ENCODE measurements around the gene CCDC120. TPM values are rescaled to one million over a fixed set of nuclear protein-coding genes. Genes with fewer than 3 reads are reported as not detected.

The CCDC120 gene
- total RNA-seq = 1 to 10 TPM; 5.1 to 7.6 TPM
- polyA plus RNA-seq = 1 to 10 TPM; 4.3 to 6.4 TPM
- long read RNA-seq, donor 1, transcript CCDC120-208 (1 exons, 2,953 nt) = major isoform, 7 of 10 reads
- long read RNA-seq, donor 1, partial matches to known transcripts = 1 of 10 reads
- long read RNA-seq, donor 1, other reads (novel, unspliced or antisense) = 1 of 10 reads
- long read RNA-seq, donor 2, partial matches to known transcripts = 0 of 2 reads
- long read RNA-seq, donor 2, other reads (novel, unspliced or antisense) = 1 of 2 reads

GRCh38 chrX:49058794-49059193 lies at the start of gene CCDC120:
Gene CCDC120, plus strand, starts transcription at chrX:49058999. Its CDS starts 3,043 bp downstream, at chrX:49062042.
- Histone ChIP-seq H3K4me3 (ENCODE audit: low read length in 2 of 2) (no peak within 1 kb of the TSS), H3K27me3 (ENCODE audit: control insufficient read depth in 1 of 2, insufficient read depth in 2 of 2, low read length in 1 of 2) (no peaks in the 10 kb centered on the region), H3K36me3 (ENCODE audit: control insufficient read depth in 1 of 2, insufficient read depth in 2 of 2, low read length in 1 of 2) (no peaks in the 10 kb centered on the region), H3K4me1 (ENCODE audit: control insufficient read depth in 1 of 2, insufficient read depth in 2 of 2, low read length in 2 of 2) (no peaks in the 10 kb centered on the region), H3K9me3 (ENCODE audit: control insufficient read depth, low read length) (no peaks in the 10 kb centered on the region), H3K27ac (ENCODE audit: low read depth in 1 of 2, low read length in 2 of 2) (no peak within 1 kb of the TSS)
- intact Hi-C loops (cut with DNase I) = no loop called here
- ATAC-seq (ENCODE audit: low FRiP score) (no peak), DNase-seq (no peak)
- 54 to 55% methylated on average over 5 of the region's 5 CpGs for WGBS, 2 donors

- Histone ChIP-seq H3K4me3 (ENCODE audit: low read length in 2 of 2) (no peak overlapping the region), H3K9me3 (ENCODE audit: control insufficient read depth, low read length) (no peaks in the 10 kb centered on the region), H3K36me3 (ENCODE audit: control insufficient read depth in 1 of 2, insufficient read depth in 2 of 2, low read length in 1 of 2) (no peaks in the 10 kb centered on the region), H3K4me1 (ENCODE audit: control insufficient read depth in 1 of 2, insufficient read depth in 2 of 2, low read length in 2 of 2) (no peaks in the 10 kb centered on the region), H3K27ac (ENCODE audit: low read depth in 1 of 2, low read length in 2 of 2) (no peak overlapping the region), H3K27me3 (ENCODE audit: control insufficient read depth in 1 of 2, insufficient read depth in 2 of 2, low read length in 1 of 2) (no peaks in the 10 kb centered on the region)
- 74 to 80% methylated on average over 2 of the region's 2 CpGs for WGBS, 2 donors
- ATAC-seq (ENCODE audit: low FRiP score) (no peak), DNase-seq (no peak)
- intact Hi-C loops (cut with DNase I) = no loop called here
These were observed 39.7 kb upstream of the CCDC120 start for GRCh38 chrX:49019050-49019449.

- Histone ChIP-seq H3K9me3 (ENCODE audit: control insufficient read depth, low read length) (no peaks in the 10 kb centered on the region), H3K36me3 (ENCODE audit: control insufficient read depth in 1 of 2, insufficient read depth in 2 of 2, low read length in 1 of 2) (no peaks in the 10 kb centered on the region), H3K4me3 (ENCODE audit: low read length in 2 of 2) (no peak overlapping the region), H3K27me3 (ENCODE audit: control insufficient read depth in 1 of 2, insufficient read depth in 2 of 2, low read length in 1 of 2) (no peaks in the 10 kb centered on the region), H3K4me1 (ENCODE audit: control insufficient read depth in 1 of 2, insufficient read depth in 2 of 2, low read length in 2 of 2) (no peaks in the 10 kb centered on the region), H3K27ac (ENCODE audit: low read depth in 1 of 2, low read length in 2 of 2) (no peak overlapping the region)
- intact Hi-C loops (cut with DNase I) = no loop called here
- ATAC-seq (ENCODE audit: low FRiP score) = no peak
- DNase-seq = no peak
- WGBS, 2 donors = 82 to 87% methylated on average over 7 of the region's 7 CpGs
These were observed 39.1 kb upstream of the CCDC120 start for GRCh38 chrX:49019599-49020249.

GRCh38 chrX:49029876-49030275 lies 28.9 kb upstream of the CCDC120 start:
- Histone ChIP-seq H3K4me3 (ENCODE audit: low read length in 2 of 2) (no peak overlapping the region), H3K27me3 (ENCODE audit: control insufficient read depth in 1 of 2, insufficient read depth in 2 of 2, low read length in 1 of 2) (no peaks in the 10 kb centered on the region), H3K36me3 (ENCODE audit: control insufficient read depth in 1 of 2, insufficient read depth in 2 of 2, low read length in 1 of 2) (peaks cover 3 to 6% of the 10 kb centered on the region in 2 donors), H3K4me1 (ENCODE audit: control insufficient read depth in 1 of 2, insufficient read depth in 2 of 2, low read length in 2 of 2) (no peaks in the 10 kb centered on the region), H3K27ac (ENCODE audit: low read depth in 1 of 2, low read length in 2 of 2) (no peak overlapping the region), H3K9me3 (ENCODE audit: control insufficient read depth, low read length) (no peaks in the 10 kb centered on the region)
- intact Hi-C loops (cut with DNase I) = no loop called here
- WGBS, 2 donors = 83 to 93% methylated on average over 4 to 6 of the region's 6 CpGs
- ATAC-seq (ENCODE audit: low FRiP score) (no peak), DNase-seq (no peak)

GRCh38 chrX:49030283-49030682 lies 28.5 kb upstream of the CCDC120 start:
- no peak for DNase-seq
- Histone ChIP-seq H3K4me3 (ENCODE audit: low read length in 2 of 2) (no peak overlapping the region), H3K27me3 (ENCODE audit: control insufficient read depth in 1 of 2, insufficient read depth in 2 of 2, low read length in 1 of 2) (no peaks in the 10 kb centered on the region), H3K36me3 (ENCODE audit: control insufficient read depth in 1 of 2, insufficient read depth in 2 of 2, low read length in 1 of 2) (peaks cover 3 to 6% of the 10 kb centered on the region in 2 donors), H3K4me1 (ENCODE audit: control insufficient read depth in 1 of 2, insufficient read depth in 2 of 2, low read length in 2 of 2) (no peaks in the 10 kb centered on the region), H3K27ac (ENCODE audit: low read depth in 1 of 2, low read length in 2 of 2) (no peak overlapping the region), H3K9me3 (ENCODE audit: control insufficient read depth, low read length) (no peaks in the 10 kb centered on the region)
- intact Hi-C loops (cut with DNase I) = no loop called here
- WGBS, 2 donors = 33 to 57% methylated on average over 6 of the region's 6 CpGs
- ATAC-seq (ENCODE audit: low FRiP score) = peak; percentile 43

- Histone ChIP-seq H3K4me1 (ENCODE audit: control insufficient read depth in 1 of 2, insufficient read depth in 2 of 2, low read length in 2 of 2) (no peaks in the 10 kb centered on the region), H3K27ac (ENCODE audit: low read depth in 1 of 2, low read length in 2 of 2) (no peak overlapping the region), H3K36me3 (ENCODE audit: control insufficient read depth in 1 of 2, insufficient read depth in 2 of 2, low read length in 1 of 2) (peaks cover 0 to 18% of the 10 kb centered on the region in 2 donors), H3K27me3 (ENCODE audit: control insufficient read depth in 1 of 2, insufficient read depth in 2 of 2, low read length in 1 of 2) (no peaks in the 10 kb centered on the region), H3K9me3 (ENCODE audit: control insufficient read depth, low read length) (no peaks in the 10 kb centered on the region), H3K4me3 (ENCODE audit: low read length in 2 of 2) (no peak overlapping the region)
- DNase-seq (no peak), ATAC-seq (ENCODE audit: low FRiP score) (no peak)
- intact Hi-C loops (cut with DNase I) = no loop called here
- 89 to 90% methylated on average over 15 of the region's 15 CpGs for WGBS, 2 donors
These were observed 20.8 kb upstream of the CCDC120 start for GRCh38 chrX:49037883-49038475.

- intact Hi-C loops (cut with DNase I) = loop anchor here (2.0 to 5.0 kb wide), 3 partner anchors 37 to 82 kb away; partner anchors contain the start of genes GRIPAP1 (in 1 of the 2) and OTUD5 (in 1 of the 2)
- Histone ChIP-seq H3K36me3 (ENCODE audit: control insufficient read depth in 1 of 2, insufficient read depth in 2 of 2, low read length in 1 of 2) (peaks cover 0 to 12% of the 10 kb centered on the region in 2 donors), H3K27me3 (ENCODE audit: control insufficient read depth in 1 of 2, insufficient read depth in 2 of 2, low read length in 1 of 2) (no peaks in the 10 kb centered on the region), H3K4me3 (ENCODE audit: low read length in 2 of 2) (no peak overlapping the region), H3K27ac (ENCODE audit: low read depth in 1 of 2, low read length in 2 of 2) (peak overlapping the region in 1 of 2 donors; percentile 69), H3K9me3 (ENCODE audit: control insufficient read depth, low read length) (no peaks in the 10 kb centered on the region), H3K4me1 (ENCODE audit: control insufficient read depth in 1 of 2, insufficient read depth in 2 of 2, low read length in 2 of 2) (no peaks in the 10 kb centered on the region)
- ATAC-seq (ENCODE audit: low FRiP score) = peak; percentile 55
- 10 to 21% methylated on average over 9 of the region's 9 CpGs for WGBS, 2 donors
- DNase-seq = peak; percentile 80 to 87
These were observed 19.0 kb upstream of the CCDC120 start for GRCh38 chrX:49039598-49040375.

- no peaks in the 10 kb centered on the region for H3K4me1 ChIP-seq (ENCODE audit: control insufficient read depth in 1 of 2, insufficient read depth in 2 of 2, low read length in 2 of 2)
- H3K27ac ChIP-seq (ENCODE audit: low read depth in 1 of 2, low read length in 2 of 2) = peak overlapping the region in 1 of 2 donors; percentile 26
- DNase-seq (no peak), ATAC-seq (ENCODE audit: low FRiP score) (no peak)
- H3K4me3 ChIP-seq (ENCODE audit: low read length in 2 of 2) = no peak overlapping the region
- H3K9me3 ChIP-seq (ENCODE audit: control insufficient read depth, low read length) = no peaks in the 10 kb centered on the region
- 18 to 25% methylated on average over 7 of the region's 7 CpGs for WGBS, 2 donors
- peaks cover 0 to 12% of the 10 kb centered on the region in 2 donors for H3K36me3 ChIP-seq (ENCODE audit: control insufficient read depth in 1 of 2, insufficient read depth in 2 of 2, low read length in 1 of 2)
- no peaks in the 10 kb centered on the region for H3K27me3 ChIP-seq (ENCODE audit: control insufficient read depth in 1 of 2, insufficient read depth in 2 of 2, low read length in 1 of 2)
- intact Hi-C loops (cut with DNase I) = loop anchor here (2.0 to 5.0 kb wide), 3 partner anchors 38 to 83 kb away; partner anchors contain the start of genes GRIPAP1 (in 1 of the 2) and OTUD5 (in 1 of the 2)
These were observed 18.3 kb upstream of the CCDC120 start for GRCh38 chrX:49040376-49040955.

All from aorta (tissue), 5 donors.